ENCODE results near the gene SLC7A6OS. TPM values are rescaled to one million over a fixed set of nuclear protein-coding genes. Genes with fewer than 3 reads are reported as not detected.

Gene SLC7A6OS
- polyA plus RNA-seq, 1 donor (not counting 4 experiments of a cell fraction or from before 2014, with no cell fraction given), result 12.6 TPM

DNA sequence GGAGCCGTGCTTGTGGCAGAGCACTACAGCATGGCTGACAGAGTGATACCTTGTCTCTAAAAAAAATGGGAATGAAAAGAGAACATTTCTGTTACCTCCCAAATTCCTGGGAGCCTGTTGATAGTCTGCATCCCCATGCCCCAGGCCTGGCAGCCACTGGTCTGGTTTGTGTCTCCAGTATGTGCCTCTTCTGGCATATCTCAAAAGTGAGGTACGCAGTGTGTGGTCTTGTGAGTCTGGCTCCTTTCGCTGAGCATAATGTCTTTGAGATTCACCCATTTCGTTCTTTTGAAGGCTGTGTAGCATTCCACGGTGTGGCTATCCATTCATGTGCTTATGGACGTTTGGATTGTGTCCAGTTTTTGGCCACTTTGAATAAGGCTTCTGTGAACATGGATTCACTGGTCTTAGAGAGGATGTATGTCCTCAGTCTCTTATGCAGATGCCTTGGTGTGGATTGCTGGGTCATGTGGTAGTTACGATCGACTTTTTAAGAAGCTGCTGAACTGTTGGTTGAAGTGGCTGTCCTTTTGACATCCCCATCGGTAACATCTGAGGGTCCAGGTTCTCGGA, 39.2 kb upstream of the SLC7A6OS start:
- peaks cover 7% of the 10 kb centered on the region for H3K4me1 ChIP-seq (ENCODE audit: control insufficient read depth, extremely low read depth, insufficient read depth, low read length)
- DNase-seq (ENCODE audit: low read depth, low spot score), result no peak
- no peak overlapping the region for H3K27ac ChIP-seq (ENCODE audit: control insufficient read depth, insufficient read depth, low read length)
- H3K36me3 ChIP-seq (ENCODE audit: control insufficient read depth in 2 of 2, extremely low read depth in 1 of 2, insufficient read depth in 2 of 2, low read length in 2 of 2), result peaks cover 24 to 31% of the 10 kb centered on the region in 2 experiments
- H3K79me2 ChIP-seq (ENCODE audit: control insufficient read depth, insufficient read depth, low read length), result no peaks in the 10 kb centered on the region
- no peak overlapping the region for H3K4me3 ChIP-seq (ENCODE audit: control insufficient read depth in 2 of 3, extremely low read depth in 1 of 3, insufficient read depth in 2 of 3, low read depth in 1 of 3, low read length in 3 of 3)
- no peak for FAIRE-seq
- dilution Hi-C loops (cut with MboI; ENCODE audit: extremely low pct_ligation_motif_present, low sequenced_read_pairs), result no loop called here
- H3K4me2 ChIP-seq (ENCODE audit: control insufficient read depth, extremely low read depth, insufficient read depth, low read depth, low read length), result no peak overlapping the region
- peaks cover 4% of the 10 kb centered on the region for H4K20me1 ChIP-seq (ENCODE audit: control insufficient read depth, extremely low read depth, insufficient read depth, low read length)
- no peaks in the 10 kb centered on the region for H3K9me1 ChIP-seq (ENCODE audit: control insufficient read depth, extremely low read depth, insufficient read depth, low read length)
- no peaks in the 10 kb centered on the region for H3K9me3 ChIP-seq (ENCODE audit: control insufficient read depth, low read depth, low read length)
- H3K9ac ChIP-seq (ENCODE audit: control insufficient read depth, extremely low read depth, insufficient read depth, low read length), result no peak overlapping the region
- H2AFZ ChIP-seq (ENCODE audit: control insufficient read depth, low read length), result no peak overlapping the region
- TF ChIP-seq, protein P1, sequence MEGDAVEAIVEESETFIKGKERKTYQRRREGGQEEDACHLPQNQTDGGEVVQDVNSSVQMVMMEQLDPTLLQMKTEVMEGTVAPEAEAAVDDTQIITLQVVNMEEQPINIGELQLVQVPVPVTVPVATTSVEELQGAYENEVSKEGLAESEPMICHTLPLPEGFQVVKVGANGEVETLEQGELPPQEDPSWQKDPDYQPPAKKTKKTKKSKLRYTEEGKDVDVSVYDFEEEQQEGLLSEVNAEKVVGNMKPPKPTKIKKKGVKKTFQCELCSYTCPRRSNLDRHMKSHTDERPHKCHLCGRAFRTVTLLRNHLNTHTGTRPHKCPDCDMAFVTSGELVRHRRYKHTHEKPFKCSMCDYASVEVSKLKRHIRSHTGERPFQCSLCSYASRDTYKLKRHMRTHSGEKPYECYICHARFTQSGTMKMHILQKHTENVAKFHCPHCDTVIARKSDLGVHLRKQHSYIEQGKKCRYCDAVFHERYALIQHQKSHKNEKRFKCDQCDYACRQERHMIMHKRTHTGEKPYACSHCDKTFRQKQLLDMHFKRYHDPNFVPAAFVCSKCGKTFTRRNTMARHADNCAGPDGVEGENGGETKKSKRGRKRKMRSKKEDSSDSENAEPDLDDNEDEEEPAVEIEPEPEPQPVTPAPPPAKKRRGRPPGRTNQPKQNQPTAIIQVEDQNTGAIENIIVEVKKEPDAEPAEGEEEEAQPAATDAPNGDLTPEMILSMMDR (optimal IDR thresholded peaks at IDR 0.05 in 1 of 3, IDR thresholded peaks at IDR 0.05 in 1 of 3, conservative IDR thresholded peaks at IDR 0.05 in 1 of 3; ENCODE audit: extremely low read depth in 1 of 3, insufficient read depth in 2 of 3, low read length in 3 of 3), result no peak
- TF ChIP-seq EZH2 (IDR thresholded peaks at IDR 0.05; ENCODE audit: low read length), result no peak
- no peaks in the 10 kb centered on the region for H3K27me3 ChIP-seq (ENCODE audit: control insufficient read depth, extremely low read depth, insufficient read depth, low read length)

DNA sequence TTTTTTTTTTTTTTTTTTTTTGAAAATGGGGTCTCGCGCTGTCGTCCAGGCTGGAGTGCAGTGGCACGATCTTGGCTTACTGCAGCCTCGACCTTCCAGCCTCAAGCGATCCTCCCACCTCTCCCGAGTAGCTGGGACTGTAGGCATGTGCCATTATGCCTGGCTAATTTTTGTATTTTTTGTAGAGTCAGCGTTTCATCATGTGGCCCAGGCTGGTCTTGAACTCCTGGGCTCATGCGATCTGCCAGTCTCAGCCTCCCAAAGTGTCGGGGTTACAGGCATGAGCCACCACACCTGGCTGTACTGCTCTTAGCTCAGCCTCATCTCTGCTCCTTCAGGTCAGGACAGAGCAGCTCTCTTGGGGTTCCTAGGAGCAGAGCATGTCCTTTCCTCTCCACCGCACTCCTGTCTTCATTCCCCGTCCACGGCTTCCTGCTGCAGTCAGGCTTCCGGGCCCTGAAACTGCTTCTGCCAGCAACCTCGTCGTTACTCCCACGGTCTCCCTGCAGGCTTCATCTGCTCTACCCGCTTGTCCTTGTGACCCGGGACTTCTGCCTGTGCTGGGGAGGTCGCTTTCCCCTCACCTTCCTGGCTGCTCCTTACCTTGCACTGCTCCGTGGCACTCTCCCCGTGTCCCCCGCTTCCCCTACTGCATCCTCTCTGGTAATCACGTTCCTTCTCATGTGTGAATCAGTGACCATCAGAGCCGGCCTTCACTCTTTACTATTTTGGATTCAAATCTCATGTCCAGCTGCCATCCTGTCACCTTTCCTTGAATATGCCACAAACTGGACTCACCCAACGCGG, 38.1 kb upstream of the SLC7A6OS start:
- Histone ChIP-seq H3K27ac (ENCODE audit: control insufficient read depth, insufficient read depth, low read length) (no peak overlapping the region), H3K36me3 (ENCODE audit: control insufficient read depth in 2 of 2, extremely low read depth in 1 of 2, insufficient read depth in 2 of 2, low read length in 2 of 2) (peaks cover 18 to 34% of the 10 kb centered on the region in 2 experiments), H4K20me1 (ENCODE audit: control insufficient read depth, extremely low read depth, insufficient read depth, low read length) (peaks cover 4% of the 10 kb centered on the region), H3K79me2 (ENCODE audit: control insufficient read depth, insufficient read depth, low read length) (no peaks in the 10 kb centered on the region), H2AFZ (ENCODE audit: control insufficient read depth, low read length) (no peak overlapping the region), H3K4me2 (ENCODE audit: control insufficient read depth, extremely low read depth, insufficient read depth, low read depth, low read length) (no peak overlapping the region), H3K9me1 (ENCODE audit: control insufficient read depth, extremely low read depth, insufficient read depth, low read length) (no peaks in the 10 kb centered on the region), H3K9ac (ENCODE audit: control insufficient read depth, extremely low read depth, insufficient read depth, low read length) (no peak overlapping the region), H3K4me1 (ENCODE audit: control insufficient read depth, extremely low read depth, insufficient read depth, low read length) (peaks cover 7% of the 10 kb centered on the region), H3K4me3 (ENCODE audit: control insufficient read depth in 2 of 3, extremely low read depth in 1 of 3, insufficient read depth in 2 of 3, low read depth in 1 of 3, low read length in 3 of 3) (no peak overlapping the region), H3K27me3 (ENCODE audit: control insufficient read depth, extremely low read depth, insufficient read depth, low read length) (no peaks in the 10 kb centered on the region), H3K9me3 (ENCODE audit: control insufficient read depth, low read depth, low read length) (no peaks in the 10 kb centered on the region)
- DNase-seq (ENCODE audit: low read depth, low spot score), result no peak
- dilution Hi-C loops (cut with MboI; ENCODE audit: extremely low pct_ligation_motif_present, low sequenced_read_pairs), result no loop called here
- TF ChIP-seq EZH2 (IDR thresholded peaks at IDR 0.05; ENCODE audit: low read length), result no peak
- TF ChIP-seq, protein P1 (optimal IDR thresholded peaks at IDR 0.05 in 1 of 3, IDR thresholded peaks at IDR 0.05 in 1 of 3, conservative IDR thresholded peaks at IDR 0.05 in 1 of 3; ENCODE audit: extremely low read depth in 1 of 3, insufficient read depth in 2 of 3, low read length in 3 of 3), result no peak
- no peak for FAIRE-seq
